BLaER1 (cell line): Measurements from ENCODE around the gene FLVCR1.

Experiments
- H3K27ac ChIP-seq: shearing (Covaris generic); formaldehyde crosslinking; 2 replicates; pipeline ENCODE4 v1.8.1; 2022
- H3K27me3 ChIP-seq: shearing (Covaris generic); formaldehyde crosslinking; 2 replicates; pipeline ENCODE4 v1.8.1; 2022
- H3K36me3 ChIP-seq: shearing (Covaris generic); formaldehyde crosslinking; 2 replicates; pipeline ENCODE4 v1.8.1; 2022
- H3K4me1 ChIP-seq: shearing (Covaris generic); formaldehyde crosslinking; 2 replicates; pipeline ENCODE4 v1.8.1; 2022
- H3K4me2 ChIP-seq: shearing (Covaris generic); formaldehyde crosslinking; 2 replicates; pipeline ENCODE4 v1.8.1; 2022
- H3K4me3 ChIP-seq: shearing (Covaris generic); formaldehyde crosslinking; 2 replicates; pipeline ENCODE4 v1.8.1; 2022
- H3K9ac ChIP-seq: shearing (Covaris generic); formaldehyde crosslinking; 2 replicates; pipeline ENCODE4 v1.8.1; 2022
- H3K9me3 ChIP-seq: shearing (Covaris generic); formaldehyde crosslinking; 2 replicates; pipeline ENCODE4 v1.8.1; 2022
- H4K20me1 ChIP-seq: shearing (Covaris generic); formaldehyde crosslinking; 2 replicates; pipeline ENCODE4 v1.8.1; 2022
- Cebpa-rat ChIP-seq: shearing (Covaris generic); IDR thresholded peaks from 2 replicates; pipeline ENCODE4 v1.8.1; 2022

Gene FLVCR1

DNA sequence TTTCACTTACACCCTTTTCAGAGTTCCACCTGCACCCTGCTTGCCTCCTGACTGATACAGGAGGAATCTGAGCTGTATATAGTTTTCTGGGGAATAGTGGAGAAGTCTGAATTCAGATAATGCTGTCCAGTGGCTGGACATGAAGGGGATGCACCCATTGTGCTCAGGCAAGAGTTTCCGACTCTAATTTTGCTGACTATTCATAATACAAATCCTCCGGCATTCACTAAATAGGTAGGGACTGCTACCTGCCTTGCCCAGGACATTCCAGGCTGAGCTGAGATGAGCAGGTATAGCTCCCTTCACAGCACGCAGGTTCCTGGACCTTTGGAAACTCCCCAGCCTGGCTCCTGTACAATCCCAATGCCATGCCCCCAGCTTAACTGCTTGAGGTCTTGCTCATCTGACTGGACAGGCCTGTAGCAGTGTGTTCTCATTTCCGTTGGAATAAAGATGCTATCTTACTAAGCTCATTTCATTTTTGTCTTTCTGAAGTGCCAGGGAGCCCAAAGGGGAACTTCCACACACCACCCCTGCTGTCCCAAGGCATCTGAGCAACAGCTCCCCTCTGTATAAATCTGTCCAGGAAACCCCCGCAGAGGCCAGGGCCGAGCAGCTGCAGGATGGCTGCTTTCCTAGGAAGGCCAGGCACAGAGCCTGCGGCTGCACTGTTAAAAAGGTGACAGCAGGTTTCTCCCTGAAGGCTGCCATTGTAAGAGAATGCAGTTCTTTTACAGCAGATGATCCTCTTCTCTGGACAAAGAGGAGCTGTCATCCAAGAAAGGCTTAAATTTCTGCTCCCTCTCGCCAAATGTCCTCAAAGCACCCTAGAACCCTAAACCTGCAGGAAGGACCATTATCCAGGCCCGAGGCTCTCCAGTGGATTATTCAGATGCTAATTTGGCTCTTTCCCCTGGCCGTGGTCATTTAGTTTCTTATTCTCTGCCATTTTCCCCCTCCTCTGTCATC is 70.5 kb downstream of the FLVCR1 start:
- Histone ChIP-seq H3K4me2 (no peak overlapping the region), H3K4me3 (no peak overlapping the region), H3K36me3 (no peaks in the 10 kb centered on the region), H4K20me1 (no peaks in the 10 kb centered on the region), H3K27ac (no peak overlapping the region), H3K9me3 (no peaks in the 10 kb centered on the region), H3K9ac (no peak overlapping the region), H3K4me1 (peaks cover 9% of the 10 kb centered on the region; the same call in 1 of the 2 replicates), H3K27me3 (no peaks in the 10 kb centered on the region)
- no peak for TF ChIP-seq Cebpa-rat

DNA sequence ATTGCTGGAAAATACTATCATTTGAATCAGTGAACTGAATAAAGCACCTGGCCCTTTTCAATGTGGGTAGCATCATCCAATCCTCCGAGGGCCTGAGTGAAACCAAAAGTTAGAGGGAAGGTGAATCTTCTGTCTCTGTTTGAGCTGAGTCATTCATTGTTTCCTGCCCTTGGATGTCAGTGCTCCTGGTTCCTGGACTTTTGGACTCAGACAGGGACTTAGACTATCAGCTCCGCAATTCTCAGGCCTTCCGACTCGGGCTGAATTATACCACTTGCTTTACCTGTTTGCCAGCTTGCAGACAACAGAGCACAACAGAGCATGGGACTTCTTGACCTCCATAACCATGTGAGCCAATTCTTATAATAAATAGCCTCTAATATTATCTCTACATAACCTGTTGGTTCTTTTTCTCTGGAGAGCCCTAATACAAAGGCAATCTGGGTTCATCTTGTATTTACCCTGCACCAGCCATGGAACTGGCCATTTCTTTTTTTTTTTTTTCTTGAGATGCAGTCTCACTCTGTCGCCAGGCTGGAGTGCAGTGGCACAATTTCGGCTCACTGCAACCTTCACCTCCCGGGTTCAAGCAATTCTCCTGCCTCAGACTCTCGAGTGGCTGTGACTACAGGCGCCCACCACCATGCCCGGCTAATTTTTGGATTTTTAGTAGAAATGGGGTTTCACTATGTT is 73.1 kb downstream of the FLVCR1 start:
- no peak overlapping the region for H3K9ac ChIP-seq

DNA sequence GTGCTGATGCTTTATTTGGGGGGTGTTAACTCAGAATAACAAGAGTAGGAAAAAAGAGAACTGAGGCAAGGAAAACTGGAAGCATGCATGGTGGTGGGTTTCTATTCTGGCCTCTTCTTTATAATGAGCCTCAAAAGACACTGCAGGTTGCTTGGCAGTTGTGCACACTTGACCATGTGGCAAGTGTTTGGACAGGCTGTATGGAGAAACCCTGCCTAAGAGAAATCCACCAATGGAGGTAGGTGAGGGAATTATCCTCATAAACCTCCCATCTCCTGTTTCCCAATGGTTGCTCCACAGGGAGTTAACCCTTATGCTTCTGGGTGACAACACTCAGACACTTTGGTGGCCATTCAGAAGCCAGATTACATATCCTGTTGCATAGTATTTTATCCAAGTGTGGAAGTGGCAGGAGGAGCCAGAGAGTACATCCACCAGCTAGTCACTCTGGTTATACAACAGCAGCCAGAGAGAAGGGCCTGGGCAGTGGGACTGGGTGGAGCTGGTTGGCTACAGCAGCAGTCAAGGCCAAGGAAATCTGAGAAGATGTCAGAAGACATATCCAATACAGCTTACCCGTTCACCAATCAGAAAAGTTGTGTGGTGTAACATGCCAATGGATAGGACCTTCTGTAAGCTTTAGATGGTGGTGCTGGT is 75.9 kb downstream of the FLVCR1 start:
- no peak overlapping the region for H3K9ac ChIP-seq
- no peak overlapping the region for H3K4me3 ChIP-seq
- no peak for TF ChIP-seq Cebpa-rat
- H3K36me3 ChIP-seq = no peaks in the 10 kb centered on the region
- H3K27ac ChIP-seq = no peak overlapping the region
- no peak overlapping the region for H3K4me2 ChIP-seq
- H3K4me1 ChIP-seq = no peaks in the 10 kb centered on the region
- no peaks in the 10 kb centered on the region for H3K27me3 ChIP-seq
- no peaks in the 10 kb centered on the region for H3K9me3 ChIP-seq
- no peaks in the 10 kb centered on the region for H4K20me1 ChIP-seq

More for the DNA sequence above, 73.1 kb downstream of the FLVCR1 start:
- Histone ChIP-seq H3K9me3 (no peaks in the 10 kb centered on the region), H3K27me3 (no peaks in the 10 kb centered on the region), H3K36me3 (no peaks in the 10 kb centered on the region), H4K20me1 (no peaks in the 10 kb centered on the region), H3K27ac (no peak overlapping the region), H3K4me1 (no peaks in the 10 kb centered on the region), H3K4me3 (no peak overlapping the region), H3K4me2 (no peak overlapping the region)
- TF ChIP-seq Cebpa-rat = no peak

DNA sequence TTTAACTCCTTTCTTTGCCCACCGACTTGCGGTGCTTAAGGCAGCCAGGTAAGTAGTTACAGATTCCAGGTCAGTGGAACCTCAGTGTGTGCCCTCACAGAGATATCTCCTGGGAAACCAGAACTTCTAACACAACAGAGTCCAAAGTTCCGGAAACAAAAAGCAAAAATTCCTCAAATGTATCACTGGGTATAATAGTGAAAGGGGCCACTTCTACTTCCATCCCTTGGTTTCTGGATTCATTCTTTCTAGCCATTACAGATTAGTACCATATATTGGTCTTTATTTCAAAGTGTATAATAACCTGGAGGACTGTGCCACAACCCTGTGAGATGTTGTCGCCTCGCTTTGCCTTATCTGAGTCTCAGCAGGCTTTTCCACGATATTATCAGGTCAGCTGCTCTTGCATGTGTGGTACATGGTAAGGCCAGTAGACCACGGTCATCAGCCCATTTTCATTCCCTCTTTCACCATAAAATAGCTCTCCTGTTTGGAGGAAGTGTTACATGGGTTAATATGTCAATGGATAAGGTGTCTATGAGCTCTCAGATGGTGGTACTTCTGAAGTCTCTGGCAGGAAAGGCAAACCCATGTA is 77.4 kb downstream of the FLVCR1 start:
- H3K36me3 ChIP-seq = no peaks in the 10 kb centered on the region
- no peak overlapping the region for H3K27ac ChIP-seq
- no peaks in the 10 kb centered on the region for H3K27me3 ChIP-seq
- H3K9me3 ChIP-seq = peaks cover 8% of the 10 kb centered on the region
- no peaks in the 10 kb centered on the region for H3K4me1 ChIP-seq
- TF ChIP-seq Cebpa-rat = no peak
- no peak overlapping the region for H3K4me3 ChIP-seq
- no peak overlapping the region for H3K9ac ChIP-seq
- H4K20me1 ChIP-seq = no peaks in the 10 kb centered on the region
- H3K4me2 ChIP-seq = no peak overlapping the region

DNA sequence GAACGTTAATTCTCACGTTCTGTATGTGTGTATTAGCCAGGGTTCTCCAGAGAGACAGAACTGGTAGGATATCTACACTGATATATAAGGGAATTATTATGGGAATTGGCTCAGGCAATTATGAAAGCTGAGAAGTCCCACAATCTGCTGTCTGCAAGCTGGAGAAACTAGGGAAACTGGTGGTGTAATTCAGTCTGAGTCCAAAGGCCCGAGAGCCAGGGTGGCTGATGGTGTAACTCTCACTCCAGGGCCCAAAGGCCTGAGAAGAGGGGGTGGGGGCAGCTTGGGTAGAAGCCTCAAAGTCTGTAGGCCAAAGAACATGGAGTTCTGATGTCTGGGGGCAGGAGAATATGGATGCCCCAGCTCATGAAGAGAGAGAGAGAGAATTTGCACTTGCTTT is 79.0 kb downstream of the FLVCR1 start:
- Histone ChIP-seq H4K20me1 (no peaks in the 10 kb centered on the region), H3K4me1 (no peaks in the 10 kb centered on the region), H3K4me3 (no peak overlapping the region), H3K9ac (no peak overlapping the region), H3K27me3 (no peaks in the 10 kb centered on the region), H3K4me2 (no peak overlapping the region), H3K36me3 (no peaks in the 10 kb centered on the region), H3K9me3 (peaks cover 13% of the 10 kb centered on the region), H3K27ac (no peak overlapping the region)
- no peak for TF ChIP-seq Cebpa-rat

DNA sequence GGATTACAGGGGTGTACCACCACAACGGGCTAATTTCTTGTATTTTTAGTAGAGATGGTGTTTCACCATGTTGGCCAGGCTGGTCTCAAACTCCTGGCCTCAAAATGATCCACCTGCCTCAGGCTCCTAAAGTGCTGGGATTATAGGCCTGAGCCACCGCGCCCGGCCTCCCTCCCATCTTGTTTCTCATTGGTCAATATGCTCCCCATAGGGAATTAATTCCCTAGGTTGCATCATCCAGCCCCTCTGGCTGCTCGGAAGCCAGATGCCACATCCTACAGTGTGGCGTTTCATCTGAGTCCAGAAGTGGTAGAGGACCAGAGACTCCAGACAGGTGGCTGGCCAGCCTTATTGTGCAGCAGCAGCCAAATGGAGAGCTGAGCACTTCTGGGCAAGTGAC is 80.8 kb downstream of the FLVCR1 start:
- Histone ChIP-seq H3K9ac (no peak overlapping the region), H4K20me1 (no peaks in the 10 kb centered on the region), H3K9me3 (peaks cover 13% of the 10 kb centered on the region), H3K4me3 (no peak overlapping the region), H3K4me2 (no peak overlapping the region), H3K36me3 (no peaks in the 10 kb centered on the region), H3K27ac (no peak overlapping the region), H3K27me3 (no peaks in the 10 kb centered on the region), H3K4me1 (no peaks in the 10 kb centered on the region)
- TF ChIP-seq Cebpa-rat = no peak

DNA sequence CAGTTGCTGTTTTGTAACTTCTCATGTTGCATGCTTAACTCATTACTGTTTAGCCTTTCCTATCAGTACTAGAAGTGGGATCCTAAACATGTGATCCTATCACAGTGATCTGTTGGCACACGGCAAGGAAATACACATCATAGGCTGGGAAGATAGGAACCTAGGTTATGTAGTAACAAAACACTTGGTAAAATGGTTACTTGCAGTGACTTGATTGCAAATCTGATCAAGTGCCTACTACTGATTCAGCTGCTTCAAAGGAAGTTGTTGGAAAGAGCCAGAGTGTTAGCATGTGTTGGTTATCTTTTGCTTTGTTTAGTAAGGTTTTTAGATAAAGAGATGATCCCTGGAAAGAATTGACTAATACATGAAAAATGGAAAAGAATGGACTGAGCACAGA is 83.4 kb downstream of the FLVCR1 start:
- Histone ChIP-seq H3K4me1 (no peaks in the 10 kb centered on the region), H3K9ac (no peak overlapping the region)

DNA sequence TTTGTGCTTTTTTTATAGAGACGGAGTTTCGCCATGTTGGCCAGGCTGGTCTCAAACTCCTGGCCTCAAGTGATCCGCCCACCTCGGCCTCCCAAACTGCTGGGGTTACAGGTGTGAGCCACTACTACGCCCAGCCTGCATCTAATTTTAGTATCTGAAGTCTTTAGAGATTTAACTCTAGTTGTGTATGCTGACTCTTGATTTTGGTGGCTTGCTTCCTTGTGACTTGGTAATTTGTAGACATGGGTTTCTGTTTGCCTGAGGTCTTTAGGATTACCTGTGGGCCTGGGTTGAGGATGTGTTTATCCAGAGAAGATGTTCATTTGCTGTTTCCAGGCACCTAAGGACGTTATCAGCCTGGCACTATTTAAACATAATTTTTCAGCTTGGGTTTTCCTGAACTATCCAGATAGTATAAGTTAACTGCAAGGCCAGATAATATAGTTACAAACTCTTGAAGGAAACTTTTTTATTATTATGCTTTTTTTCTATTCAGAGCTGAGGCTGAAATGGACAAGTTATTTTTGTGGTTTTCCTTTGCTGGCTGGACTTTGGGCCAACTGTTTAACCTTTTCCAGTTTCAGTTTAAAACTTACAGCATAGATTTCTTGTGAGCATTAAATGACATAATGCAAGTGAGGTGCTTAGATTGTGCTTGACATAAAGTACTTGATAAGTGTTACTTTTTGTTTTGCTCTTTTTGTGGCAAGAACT is 84.8 kb downstream of the FLVCR1 start:
- H3K4me1 ChIP-seq = no peaks in the 10 kb centered on the region
- H3K4me2 ChIP-seq = no peak overlapping the region

More for the DNA sequence above, 83.4 kb downstream of the FLVCR1 start:
- TF ChIP-seq Cebpa-rat = no peak
- Histone ChIP-seq H4K20me1 (no peaks in the 10 kb centered on the region), H3K27me3 (no peaks in the 10 kb centered on the region), H3K9me3 (peaks cover 13% of the 10 kb centered on the region), H3K36me3 (no peaks in the 10 kb centered on the region), H3K4me3 (no peak overlapping the region), H3K27ac (no peak overlapping the region), H3K4me2 (no peak overlapping the region)

DNA sequence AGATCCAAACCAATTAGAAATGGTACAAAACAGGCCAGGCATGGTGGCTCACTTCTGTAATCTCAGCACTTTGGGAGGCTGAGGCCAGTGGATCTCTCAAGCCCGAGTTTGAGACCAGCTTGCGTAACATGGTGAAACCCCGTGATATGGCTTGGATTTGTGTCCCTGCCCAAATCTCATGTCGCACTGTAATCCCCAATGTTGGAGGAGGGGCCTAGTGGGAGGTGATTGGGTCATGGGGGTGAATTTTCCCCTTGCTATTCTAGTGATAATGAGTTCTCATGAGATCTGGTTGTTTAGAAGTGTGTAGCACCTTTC is 85.3 kb downstream of the FLVCR1 start:
- no peak overlapping the region for H3K4me3 ChIP-seq
- no peaks in the 10 kb centered on the region for H3K27me3 ChIP-seq
- no peaks in the 10 kb centered on the region for H4K20me1 ChIP-seq
- H3K4me2 ChIP-seq = no peak overlapping the region
- no peak for TF ChIP-seq Cebpa-rat
- H3K4me1 ChIP-seq = no peaks in the 10 kb centered on the region
- no peaks in the 10 kb centered on the region for H3K36me3 ChIP-seq
- H3K9me3 ChIP-seq = peaks cover 17% of the 10 kb centered on the region
- H3K27ac ChIP-seq = no peak overlapping the region
- no peak overlapping the region for H3K9ac ChIP-seq

More for the DNA sequence above, 84.8 kb downstream of the FLVCR1 start:
- Histone ChIP-seq H3K9ac (no peak overlapping the region), H3K27ac (no peak overlapping the region), H3K4me3 (no peak overlapping the region), H3K27me3 (no peaks in the 10 kb centered on the region), H4K20me1 (no peaks in the 10 kb centered on the region), H3K36me3 (no peaks in the 10 kb centered on the region), H3K9me3 (peaks cover 13% of the 10 kb centered on the region)
- no peak for TF ChIP-seq Cebpa-rat
